BE2C (cell line): ENCODE data around the gene RGL1.
"Not testable (repeated sequence)": the region's sequence is repeated elsewhere in the genome, so short reads cannot be mapped to it uniquely, and the experiment has no call there.

Source experiments
- DNase-seq: peaks from one replicate; pipeline ENCODE4 v3.0.0-alpha.2; 2020
- H3K27me3 ChIP-seq: fragments of 250-450 bp; sonication (Bioruptor Pico); 2 replicates; pipeline ENCODE4 v1.5.1; 2020; ENCODE audit warnings: mild to moderate bottlenecking
- H3K36me3 ChIP-seq: fragments of 250-450 bp; sonication (Bioruptor Pico); 2 replicates; pipeline ENCODE4 v1.5.1; 2020; ENCODE audit warnings: mild to moderate bottlenecking
- H3K4me1 ChIP-seq: fragments of 250-450 bp; sonication (Bioruptor Pico); 2 replicates; pipeline ENCODE4 v1.5.1; 2020
- H3K4me3 ChIP-seq: 2 replicates; pipeline ENCODE4 v1.5.1; 2011; ENCODE audit warnings: low read depth, low read length
- H3K9me3 ChIP-seq: fragments of 250-450 bp; sonication (Bioruptor Pico); 2 replicates; pipeline ENCODE4 v1.5.1; 2020
- TF ChIP-seq, protein P1 (sequence below): IDR thresholded peaks from 2 replicates; pipeline ENCODE4 v1.5.1; 2012; ENCODE audit warnings: mild to moderate bottlenecking, low read depth, low read length

Gene RGL1

DNA sequence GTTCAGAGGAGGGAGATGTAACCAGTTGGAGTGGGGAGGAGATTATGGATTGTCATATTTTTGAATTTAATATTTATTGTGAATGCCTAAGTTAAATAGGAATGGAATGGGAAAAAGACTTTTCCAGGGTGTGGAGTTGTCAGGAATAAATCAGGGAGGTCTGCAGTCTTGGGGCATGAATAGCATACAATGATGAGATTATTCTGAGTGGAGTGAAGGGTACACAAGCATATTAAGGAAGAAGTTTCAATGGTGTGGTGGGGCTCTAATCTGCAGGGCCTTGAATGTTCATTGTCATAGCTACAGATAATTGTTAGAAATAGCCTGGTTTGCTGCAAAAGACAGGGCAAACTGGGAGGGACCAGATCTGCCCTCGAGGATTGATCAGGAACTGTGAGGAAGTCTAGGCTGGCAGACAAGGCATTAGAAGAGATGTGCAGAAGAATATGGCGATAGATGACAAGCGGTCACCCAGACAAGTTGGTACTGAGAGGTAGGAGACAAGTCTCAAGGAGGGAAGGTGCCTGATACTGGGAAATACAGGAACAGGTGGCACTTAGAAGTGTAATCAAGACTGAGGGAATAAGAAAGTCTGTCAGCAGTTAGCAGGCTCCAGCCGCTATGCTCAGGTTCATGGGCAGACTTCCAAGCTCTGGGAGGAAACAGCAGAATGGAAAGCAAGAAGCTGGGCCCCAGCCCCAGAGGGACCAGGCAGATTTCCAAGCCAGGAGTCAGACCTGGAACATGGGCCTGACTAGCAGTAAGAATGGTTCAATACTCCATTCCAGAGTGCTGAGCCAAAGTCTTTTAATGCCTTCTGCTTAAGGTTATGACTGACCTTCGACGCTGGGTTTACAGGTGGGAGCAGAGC lies 20.9 kb upstream of the RGL1 start:
- Histone ChIP-seq H3K9me3 (no peaks in the 10 kb centered on the region), H3K4me1 (peaks cover 14% of the 10 kb centered on the region), H3K27me3 (no peaks in the 10 kb centered on the region), H3K36me3 (no peaks in the 10 kb centered on the region), H3K4me3 (no peak overlapping the region)
- DNase-seq: peak; percentile 51
- TF ChIP-seq, protein P1, sequence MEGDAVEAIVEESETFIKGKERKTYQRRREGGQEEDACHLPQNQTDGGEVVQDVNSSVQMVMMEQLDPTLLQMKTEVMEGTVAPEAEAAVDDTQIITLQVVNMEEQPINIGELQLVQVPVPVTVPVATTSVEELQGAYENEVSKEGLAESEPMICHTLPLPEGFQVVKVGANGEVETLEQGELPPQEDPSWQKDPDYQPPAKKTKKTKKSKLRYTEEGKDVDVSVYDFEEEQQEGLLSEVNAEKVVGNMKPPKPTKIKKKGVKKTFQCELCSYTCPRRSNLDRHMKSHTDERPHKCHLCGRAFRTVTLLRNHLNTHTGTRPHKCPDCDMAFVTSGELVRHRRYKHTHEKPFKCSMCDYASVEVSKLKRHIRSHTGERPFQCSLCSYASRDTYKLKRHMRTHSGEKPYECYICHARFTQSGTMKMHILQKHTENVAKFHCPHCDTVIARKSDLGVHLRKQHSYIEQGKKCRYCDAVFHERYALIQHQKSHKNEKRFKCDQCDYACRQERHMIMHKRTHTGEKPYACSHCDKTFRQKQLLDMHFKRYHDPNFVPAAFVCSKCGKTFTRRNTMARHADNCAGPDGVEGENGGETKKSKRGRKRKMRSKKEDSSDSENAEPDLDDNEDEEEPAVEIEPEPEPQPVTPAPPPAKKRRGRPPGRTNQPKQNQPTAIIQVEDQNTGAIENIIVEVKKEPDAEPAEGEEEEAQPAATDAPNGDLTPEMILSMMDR: no peak

DNA sequence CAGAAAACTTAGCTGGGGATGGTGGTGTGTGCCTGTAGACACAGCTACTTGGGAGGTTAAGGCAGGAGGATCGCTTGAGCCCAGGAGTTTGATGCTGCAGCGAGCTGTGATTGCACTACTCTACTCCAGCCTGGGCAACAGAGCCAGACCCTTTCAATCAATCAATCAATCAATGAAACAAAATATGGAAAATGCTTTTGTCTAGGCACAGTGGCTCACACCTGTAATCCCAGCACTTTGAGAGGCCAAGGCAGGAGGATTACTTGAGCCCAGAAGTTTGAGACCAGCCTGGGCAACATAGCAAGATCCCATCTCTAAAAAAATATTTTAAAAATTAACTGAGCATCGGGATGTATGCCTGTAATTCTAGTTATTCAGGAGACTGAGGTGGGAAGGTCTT lies 19.0 kb upstream of the RGL1 start:
- DNase-seq, H3K9me3 ChIP-seq: not testable (repeated sequence)

DNA sequence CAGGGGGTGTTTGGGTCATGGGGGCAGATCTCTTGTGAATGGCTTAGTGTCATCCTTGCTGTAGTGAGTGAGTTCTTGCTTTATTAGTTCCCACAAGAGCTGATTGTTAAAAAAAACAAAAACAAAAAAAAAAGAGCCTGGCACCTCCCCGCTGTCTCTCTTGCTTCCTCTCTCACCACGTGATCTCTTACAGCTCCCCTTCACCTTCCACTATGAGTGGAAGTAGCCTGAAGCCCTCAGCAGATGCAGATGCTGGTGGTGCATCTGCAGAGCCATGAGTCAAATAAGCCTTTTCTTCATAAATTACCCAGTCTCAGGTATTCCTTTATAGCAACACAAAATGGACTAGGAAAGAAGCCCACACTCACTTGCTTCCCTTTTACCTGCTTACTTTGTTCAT lies 17.2 kb upstream of the RGL1 start:
- no peaks in the 10 kb centered on the region for H3K36me3 ChIP-seq
- DNase-seq: no peak
- no peaks in the 10 kb centered on the region for H3K27me3 ChIP-seq
- peaks cover 14% of the 10 kb centered on the region for H3K4me1 ChIP-seq
- H3K9me3 ChIP-seq: no peaks in the 10 kb centered on the region
- no peak overlapping the region for H3K4me3 ChIP-seq
- TF ChIP-seq, protein P1: no peak

More for the DNA sequence above, 19.0 kb upstream of the RGL1 start:
- H3K4me3 ChIP-seq, H3K36me3 ChIP-seq, H3K27me3 ChIP-seq: not testable (repeated sequence)
- H3K4me1 ChIP-seq: peaks cover 14% of the 10 kb centered on the region

DNA sequence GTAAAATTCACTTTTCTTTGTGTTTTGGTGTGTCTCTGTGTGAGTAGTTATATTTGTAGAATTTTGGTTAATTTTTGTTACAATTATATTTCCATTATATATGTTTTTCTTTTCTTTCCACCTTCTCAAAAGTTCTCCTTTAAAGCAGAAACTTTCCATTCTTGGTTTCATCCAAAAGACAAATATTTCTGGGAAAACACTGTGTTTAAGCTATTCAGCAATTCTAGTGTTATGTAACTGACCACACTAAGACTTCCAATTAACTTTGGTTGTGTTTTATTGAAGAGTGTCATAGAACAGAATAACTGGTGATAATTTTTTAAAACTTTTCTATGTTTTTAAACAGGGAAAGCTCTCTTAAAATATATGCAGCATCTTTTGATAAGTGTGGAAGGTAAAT lies 13.6 kb upstream of the RGL1 start:
- TF ChIP-seq, protein P1: no peak
- no peak for DNase-seq
- H3K36me3 ChIP-seq: no peaks in the 10 kb centered on the region
- H3K4me1 ChIP-seq: no peaks in the 10 kb centered on the region
- no peak overlapping the region for H3K4me3 ChIP-seq
- no peaks in the 10 kb centered on the region for H3K9me3 ChIP-seq
- no peaks in the 10 kb centered on the region for H3K27me3 ChIP-seq

DNA sequence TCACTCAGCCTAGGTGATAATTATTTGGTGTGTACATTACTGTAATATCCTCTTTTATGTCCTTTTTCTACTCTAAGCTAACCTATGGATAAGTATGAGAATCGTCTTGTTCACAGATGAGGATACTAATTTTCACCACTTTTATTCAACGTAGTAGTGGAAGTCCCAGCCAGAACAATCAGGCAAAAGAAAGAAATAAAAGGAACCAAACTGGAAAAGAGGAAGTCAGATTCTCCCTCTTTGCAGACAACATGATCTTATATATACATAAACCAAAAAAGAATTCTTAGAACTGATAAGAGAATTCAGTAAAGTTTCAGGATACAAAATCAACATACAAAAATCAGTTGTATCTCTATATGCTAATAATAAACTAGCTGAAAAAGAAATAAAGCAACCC lies 12.6 kb upstream of the RGL1 start:
- Histone ChIP-seq H3K4me3 (no peak overlapping the region), H3K27me3 (no peaks in the 10 kb centered on the region), H3K36me3 (no peaks in the 10 kb centered on the region), H3K4me1 (no peaks in the 10 kb centered on the region), H3K9me3 (no peaks in the 10 kb centered on the region)
- TF ChIP-seq, protein P1: no peak
- DNase-seq: no peak

DNA sequence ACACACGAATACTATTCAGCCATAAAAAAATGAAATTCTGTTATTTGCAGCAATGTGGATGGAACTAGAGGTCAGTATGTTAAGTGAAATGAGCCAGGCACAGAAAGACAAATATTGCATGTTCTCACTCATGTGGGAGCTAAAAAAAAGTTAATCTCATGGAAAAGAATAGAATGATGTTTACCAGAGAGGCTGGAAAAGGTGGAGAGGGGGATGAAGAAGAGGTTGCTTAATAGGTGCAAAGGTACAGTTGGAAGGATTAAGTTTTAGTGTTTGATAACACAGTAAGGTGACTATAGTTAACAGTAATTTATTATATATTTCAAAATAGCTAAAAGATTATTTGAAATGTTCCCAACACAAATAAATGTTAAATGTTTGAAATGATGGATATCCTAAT lies 10.8 kb upstream of the RGL1 start:
- TF ChIP-seq, protein P1: no peak
- Histone ChIP-seq H3K36me3 (no peaks in the 10 kb centered on the region), H3K4me1 (no peaks in the 10 kb centered on the region), H3K9me3 (no peaks in the 10 kb centered on the region), H3K4me3 (no peak overlapping the region), H3K27me3 (no peaks in the 10 kb centered on the region)
- no peak for DNase-seq
